GM18868 (cell line): Measurements from ENCODE around the gene PRSS3.
"Not testable (repeated sequence)": the region's sequence is repeated elsewhere in the genome, so short reads cannot be mapped to it uniquely, and the experiment has no call there.

ENCODE experiments used
- ATAC-seq: cut with Tn5 transposase; IDR thresholded peaks from one replicate; pipeline ENCODE4 v1.9.1; 2021; ENCODE audit warnings: mild to moderate bottlenecking, moderate library complexity; ENCODE audit not compliant: unreplicated experiment

Gene PRSS3

DNA sequence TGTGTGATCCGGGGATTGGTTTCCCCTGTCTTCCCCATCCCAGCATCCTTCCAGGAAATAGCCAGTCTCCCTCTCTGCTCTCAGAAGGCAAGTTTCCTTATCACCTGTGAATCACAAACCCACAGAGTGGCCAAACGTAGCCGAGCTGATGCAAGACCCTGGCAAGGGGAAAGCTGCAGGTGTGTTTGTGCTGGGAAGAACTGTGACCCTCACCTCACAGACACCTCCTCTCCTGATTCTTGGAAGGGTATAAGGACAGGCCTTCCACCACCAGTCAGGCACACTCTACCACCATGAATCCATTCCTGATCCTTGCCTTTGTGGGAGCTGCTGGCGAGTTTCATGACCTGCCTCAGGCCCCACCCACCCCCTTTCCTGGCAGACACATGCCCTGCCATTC lies at the start of gene PRSS3:
TSS of gene PRSS3 (plus strand) at position 281 of the 400 bp plus-strand sequence. CDS start at position 294, 13 bp downstream.
- no peak for ATAC-seq

DNA sequence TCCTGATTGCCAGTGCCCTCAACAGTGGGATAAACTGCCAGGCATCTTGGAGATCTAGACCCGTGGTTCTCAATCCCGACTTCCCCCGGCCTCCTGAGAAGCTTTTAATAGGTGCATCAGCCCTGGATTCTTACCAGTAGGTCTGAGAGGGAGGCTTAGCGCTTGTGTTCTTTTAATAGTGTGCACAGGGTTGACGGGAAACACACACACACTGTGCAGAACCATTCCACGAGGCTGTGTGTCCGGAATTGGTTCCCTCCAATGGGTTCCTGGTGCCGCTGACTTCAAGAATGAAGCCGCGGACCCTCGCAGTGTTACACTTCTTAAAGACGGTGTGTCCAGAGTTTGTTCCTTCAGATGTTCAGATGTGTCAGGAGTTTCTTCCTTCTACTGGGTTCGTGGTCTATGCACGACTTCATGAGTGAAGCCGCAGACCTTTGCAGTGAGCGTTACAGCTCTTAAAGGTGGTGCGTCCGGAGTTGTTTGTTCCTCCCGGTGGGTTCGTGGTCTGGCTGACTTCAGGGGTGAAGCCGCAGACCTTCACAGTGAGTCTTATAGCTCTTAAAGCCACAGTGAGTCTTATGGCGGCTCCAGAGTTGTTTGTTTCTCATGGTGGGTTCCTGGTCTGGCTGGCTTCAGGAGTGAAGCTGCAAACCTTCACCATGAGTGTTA lies 46.6 kb upstream of the PRSS3 start:
- no peak for ATAC-seq

DNA sequence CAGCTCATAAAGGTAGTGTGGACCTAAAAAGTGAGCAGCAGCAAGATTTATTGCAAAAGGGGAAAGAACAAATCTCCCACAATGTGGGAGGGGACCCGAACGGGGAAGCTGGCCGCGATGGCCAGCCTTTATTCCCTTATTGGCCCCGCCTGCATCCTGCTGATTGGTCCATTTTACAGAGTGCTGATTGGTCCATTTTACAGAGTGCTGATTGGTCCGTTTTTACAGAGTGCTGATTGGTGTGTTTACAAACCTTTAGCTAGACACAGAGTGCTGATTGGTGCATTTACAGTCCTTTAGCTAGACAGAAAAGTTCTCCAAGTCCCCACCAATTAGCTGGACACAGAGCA lies 46.1 kb upstream of the PRSS3 start:
- not testable (repeated sequence) for ATAC-seq

DNA sequence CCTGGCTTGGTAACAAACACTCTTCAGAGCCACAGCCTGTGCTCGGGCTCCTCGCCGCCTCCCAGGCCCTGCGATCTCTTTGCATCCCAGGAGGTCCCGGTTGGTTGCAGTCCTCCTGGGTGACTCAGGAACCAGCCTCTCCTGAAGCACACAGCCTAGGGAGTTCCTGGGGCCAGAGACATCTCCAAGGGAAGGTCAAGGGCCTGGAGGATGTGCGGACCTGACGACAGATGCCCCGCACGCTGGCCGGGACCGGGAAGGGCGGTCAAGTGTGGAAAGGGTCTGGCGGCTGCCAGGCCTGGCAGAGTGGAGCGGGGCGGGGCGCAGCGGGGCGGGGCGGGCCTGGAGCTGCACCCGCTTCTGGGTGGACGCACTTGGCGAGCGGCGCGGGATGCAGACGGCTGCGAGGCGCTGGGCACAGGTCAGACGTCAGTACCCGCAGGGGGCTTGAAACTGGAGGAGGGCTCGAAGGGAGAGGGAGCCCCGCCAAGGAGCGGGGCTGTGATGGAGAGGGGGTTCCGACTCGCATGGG lies 45.0 kb upstream of the PRSS3 start:
- ATAC-seq: no peak

DNA sequence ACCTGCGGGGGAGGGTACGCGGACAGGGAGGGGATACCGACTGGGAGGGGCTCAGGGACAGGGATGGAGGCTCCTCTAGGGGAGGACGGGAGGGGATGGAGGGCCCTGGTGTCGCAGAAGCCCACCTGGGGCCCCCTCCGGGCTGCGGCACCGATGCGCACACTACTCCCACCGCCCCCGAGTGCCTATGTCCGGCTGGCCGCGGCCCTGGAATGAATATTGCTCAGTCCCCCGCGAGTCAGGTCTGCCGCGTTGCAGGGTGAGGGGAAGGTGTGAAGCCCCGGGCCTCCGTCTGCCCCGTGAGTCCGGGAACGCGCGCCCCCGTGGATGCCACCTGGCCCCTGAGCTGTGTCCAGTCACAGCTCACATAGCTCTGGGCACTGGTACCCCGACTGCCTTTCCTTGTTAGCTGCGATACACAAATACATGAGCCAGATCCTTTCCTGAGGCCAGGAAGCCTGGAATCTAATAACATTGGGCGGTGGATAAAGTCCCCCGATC lies 44.5 kb upstream of the PRSS3 start:
- no peak for ATAC-seq

DNA sequence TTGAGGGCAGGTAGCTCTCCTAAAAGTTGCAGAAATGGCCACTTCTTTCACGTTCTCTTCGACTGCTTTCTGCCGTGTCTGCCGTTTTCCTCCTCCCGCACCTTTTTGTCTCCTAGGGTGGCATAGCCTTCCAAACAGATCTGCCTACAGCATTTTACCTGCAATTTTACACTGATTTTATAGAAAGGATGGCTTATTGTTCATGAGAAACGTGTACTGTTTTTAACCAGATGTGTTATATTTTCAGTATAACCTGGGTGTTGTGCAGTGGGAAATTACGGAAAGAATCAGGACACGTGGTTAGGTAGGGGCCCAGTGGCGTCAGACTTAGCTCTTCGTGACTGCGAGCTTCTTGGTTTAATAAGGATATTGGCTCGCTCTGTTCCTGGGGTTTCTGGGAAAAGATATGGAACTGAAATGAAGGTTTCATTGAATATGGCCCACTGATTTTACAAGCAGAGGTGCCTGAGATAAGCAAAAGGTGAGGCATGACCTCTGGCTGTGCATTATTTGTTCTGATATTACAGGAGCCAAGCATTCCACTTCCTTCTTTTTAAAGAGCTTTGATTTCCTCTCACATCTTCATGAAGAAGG lies 43.7 kb upstream of the PRSS3 start:
- no peak for ATAC-seq

DNA sequence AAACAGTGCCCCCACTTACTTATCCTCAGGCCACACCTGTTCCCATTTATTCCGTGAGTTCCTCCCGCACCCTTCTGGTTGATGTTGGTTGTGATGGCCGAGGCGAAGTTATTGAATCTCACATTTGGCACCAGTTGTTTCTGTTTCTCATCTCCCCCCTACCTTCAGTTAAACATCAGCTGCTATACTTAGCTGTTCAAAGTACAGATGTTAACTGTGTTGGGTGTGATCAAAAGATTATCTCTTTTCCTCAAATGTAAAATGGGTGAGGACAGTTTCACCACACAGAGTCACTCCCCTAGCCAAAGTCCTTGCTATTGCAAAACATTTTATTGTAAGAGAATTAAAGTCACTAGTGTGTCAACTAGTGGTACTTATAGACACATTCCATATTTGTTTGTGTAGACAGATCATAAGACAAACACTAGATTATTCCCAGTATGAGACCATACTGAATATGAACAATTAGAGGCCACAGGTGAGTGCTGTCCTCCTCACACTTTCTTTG lies 43.2 kb upstream of the PRSS3 start:
- no peak for ATAC-seq

DNA sequence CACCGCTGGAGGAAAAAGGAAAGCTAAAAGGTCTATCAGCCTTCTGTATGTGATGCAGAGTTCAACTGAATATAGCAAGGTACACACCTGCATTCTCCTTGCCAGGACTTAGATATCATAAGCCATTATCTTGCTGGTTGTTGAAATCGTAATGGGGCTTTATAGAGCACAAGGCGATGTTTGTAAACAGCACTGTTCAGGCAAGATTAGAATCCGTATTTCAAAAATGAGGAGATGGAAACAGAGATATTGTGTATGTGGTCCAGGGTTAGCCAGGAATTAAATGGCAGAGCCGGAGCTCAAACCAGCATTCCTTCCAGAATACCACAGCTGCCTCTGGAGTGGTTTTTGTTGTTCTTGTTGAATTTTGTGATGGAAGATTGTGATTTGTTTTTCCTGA lies 42.6 kb upstream of the PRSS3 start:
- not testable (repeated sequence) for ATAC-seq

DNA sequence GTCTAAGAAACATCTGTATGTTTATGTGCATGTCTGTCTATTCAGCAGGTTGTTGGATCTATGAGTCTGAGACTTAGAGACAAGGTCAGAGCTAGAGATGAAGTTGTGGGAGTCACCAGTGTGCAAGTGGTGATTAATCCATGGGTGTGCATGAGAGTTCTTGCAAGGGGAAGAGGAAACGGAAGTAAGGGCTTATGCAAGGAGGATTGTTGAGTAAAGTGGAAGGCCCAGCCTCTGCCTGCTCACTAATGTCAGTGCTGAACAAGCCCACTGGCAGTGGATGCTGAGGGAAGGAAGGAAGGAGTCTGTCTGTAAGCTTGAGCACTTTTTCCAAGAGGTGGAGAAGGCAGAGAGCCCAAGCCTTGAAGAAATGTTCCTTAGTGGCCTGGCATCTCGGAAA lies 35.7 kb upstream of the PRSS3 start:
- ATAC-seq: not testable (repeated sequence)

DNA sequence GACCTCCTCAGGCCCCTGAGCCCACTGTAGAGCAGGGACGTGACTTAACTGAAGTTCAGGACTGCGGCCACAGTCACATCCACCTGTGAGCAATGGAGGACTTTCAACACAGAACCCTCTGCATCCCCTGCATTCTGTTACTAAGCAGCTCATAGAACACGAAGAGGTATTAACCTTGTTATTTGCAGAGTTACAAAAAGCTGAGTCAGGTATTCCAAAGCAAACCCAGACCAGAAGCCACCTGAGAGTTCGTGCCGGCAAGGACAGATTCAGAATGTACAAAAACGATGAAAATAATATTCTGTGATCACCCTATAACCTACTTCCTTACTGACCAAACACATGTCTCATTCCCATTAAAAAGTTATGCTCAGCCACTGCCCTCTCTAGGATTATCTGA lies 33.0 kb upstream of the PRSS3 start:
- ATAC-seq: no peak

DNA sequence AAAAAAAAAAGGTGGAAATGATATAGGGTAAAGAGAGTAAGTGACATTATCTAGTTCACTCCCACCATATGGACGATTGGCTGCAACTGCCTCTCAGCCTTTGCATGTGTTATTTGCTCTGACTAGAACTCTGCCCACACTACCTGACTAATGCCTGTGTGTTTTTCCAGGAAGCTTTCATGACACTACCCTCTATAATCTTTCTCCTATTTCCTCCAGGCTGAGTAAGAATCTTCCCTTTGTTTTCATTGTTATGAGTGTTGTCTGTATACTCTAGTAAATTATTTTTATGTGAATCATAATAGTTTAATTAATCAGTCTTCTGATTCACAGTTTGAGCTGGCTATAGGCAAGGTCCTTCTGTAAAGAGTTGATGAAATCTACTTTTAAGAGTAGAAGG lies 31.7 kb upstream of the PRSS3 start:
- ATAC-seq: not testable (repeated sequence)

DNA sequence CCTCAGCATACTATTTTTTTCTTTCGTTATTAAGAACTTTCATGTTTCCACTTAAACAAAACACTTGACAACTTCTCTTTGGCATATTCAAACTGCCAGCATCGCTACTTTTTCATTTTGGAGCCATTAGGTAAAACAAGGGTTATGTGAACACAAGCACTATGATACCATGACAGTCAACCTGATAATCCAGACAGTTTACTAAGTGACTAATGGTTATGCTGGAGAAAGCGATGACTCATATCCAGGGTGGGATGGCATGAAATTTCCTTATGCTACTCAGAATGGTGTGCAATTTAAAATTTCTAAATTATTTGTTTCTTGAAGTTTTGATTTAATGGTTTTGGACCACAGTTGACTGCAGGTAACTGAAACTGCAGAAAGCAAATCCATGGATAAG lies 29.9 kb upstream of the PRSS3 start:
- ATAC-seq: no peak

DNA sequence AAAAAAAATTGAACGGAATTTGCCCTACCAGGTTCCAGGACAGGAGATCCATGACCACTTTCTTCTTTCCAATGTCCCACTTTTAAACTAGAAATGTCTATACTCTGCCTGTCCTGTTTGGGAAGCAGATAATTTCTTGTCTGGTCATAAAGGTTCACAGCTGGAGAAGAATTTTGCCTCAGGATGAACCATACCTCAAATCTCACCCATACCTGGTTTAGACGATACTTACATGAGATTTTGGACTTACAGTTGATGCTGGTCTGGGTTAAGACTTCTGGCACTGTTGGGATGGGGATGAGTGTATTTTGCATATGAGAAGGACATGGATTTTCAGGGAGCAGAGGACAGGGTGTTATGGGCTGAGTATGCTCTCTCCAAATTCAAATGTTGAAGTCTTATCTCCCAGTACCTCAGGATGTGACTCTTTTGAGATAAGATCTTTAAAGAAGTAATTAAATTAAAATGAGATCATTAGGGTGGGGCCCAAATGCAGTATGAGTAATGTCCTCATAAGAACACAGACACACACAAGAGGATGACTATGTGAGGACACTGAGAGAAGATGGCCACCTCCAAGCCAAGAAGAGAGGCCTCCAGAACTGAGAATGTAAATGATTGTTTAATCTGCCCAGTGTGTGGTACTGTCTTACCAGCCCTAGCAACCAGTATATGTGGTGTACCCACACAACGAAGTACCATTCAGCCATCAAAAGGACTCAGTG lies 25.0 kb upstream of the PRSS3 start:
- ATAC-seq: not testable (repeated sequence)

DNA sequence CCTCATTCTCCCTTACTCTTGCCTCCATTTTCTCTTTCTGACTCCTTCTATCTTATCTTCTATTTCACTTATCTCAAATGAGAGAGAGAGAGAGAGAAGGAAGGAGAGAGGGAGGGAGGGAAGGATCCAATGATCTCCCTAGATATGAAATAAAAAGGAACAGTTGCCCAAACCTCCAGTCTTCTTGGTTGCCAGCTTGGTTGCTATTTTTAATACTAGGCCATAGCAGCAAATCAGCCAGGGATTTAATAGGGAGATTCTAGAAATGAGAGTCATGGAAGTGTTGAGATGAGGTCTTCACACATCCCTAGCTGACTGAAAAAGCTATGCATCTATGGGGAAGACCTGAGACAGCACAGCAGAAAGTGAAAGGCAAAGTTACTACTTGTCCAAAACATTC lies 22.2 kb upstream of the PRSS3 start:
- not testable (repeated sequence) for ATAC-seq

DNA sequence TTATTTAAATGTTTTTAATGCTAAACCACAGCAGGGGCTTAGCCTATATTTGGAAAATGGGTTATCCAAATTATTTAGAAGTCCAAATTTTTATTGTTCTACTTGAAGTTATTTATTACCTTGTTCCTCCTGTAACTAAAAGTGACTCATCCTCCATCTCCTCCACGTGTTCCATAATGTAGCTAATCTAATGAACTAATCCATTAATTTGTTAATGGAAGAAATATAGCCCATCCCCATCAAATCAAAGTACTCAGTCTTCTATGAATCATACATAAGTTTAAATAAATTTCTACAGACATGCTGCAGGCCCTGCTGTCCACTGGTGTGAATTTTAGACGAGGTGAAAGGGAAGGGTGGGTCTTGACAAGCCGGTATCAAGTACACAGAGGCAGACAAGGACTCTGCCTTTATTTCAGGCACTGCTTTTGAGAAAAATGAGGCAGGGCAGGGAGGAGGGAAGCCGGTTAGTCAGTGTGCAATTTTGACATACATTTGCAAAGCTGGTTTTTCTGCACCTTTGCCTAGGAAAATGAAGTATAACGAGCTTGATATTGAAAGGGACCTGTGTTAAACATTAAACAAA lies 21.2 kb upstream of the PRSS3 start:
- ATAC-seq: not testable (repeated sequence)

DNA sequence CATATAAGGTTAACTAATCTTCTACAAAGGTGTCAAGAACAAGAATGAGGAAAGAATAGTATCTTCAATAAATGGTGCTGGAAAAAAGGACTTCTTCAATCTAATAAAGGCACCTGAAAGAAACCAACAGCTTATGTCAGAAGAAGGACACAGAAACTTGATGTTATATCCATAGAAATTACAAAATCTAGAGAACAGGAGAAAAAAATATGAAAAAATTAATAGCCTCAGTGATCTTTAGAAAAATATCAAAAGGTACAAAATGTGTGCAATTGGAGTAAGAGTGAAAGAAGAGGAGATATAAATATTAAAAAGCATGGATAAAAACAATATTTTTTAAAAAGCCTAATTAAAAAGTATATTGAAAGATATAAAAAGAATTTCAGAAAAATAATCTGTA lies 18.8 kb upstream of the PRSS3 start:
- no peak for ATAC-seq

DNA sequence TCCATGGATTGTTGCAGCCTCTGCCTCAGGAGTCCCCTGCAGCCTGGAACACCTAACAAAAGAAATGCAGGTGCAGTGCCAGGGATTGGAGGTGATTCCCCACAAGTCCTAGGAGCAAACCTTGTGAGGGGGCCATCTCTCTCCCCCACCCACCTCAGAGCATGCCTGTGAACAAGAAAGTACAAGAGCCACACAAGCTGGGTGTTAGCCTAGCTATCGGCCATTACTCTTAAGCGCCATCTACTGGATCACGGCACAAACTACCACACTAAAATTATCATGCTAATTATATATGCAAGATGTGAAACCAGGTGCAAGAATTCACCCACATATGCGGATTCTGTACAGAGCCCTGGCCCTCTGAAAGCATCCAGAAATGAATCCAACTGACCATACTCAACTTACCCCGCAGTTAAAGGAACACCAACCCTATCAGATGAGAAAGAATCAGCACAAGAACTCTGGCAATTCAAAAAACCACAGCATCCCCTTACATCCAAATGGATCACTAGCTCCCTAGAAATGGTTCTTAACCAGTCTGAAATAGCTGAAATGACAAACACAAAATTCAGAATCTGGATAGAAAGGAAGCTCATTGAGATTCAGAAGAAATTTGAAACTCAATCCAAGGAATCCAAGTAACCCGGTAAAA lies 16.5 kb upstream of the PRSS3 start:
- ATAC-seq: peak; percentile 63

DNA sequence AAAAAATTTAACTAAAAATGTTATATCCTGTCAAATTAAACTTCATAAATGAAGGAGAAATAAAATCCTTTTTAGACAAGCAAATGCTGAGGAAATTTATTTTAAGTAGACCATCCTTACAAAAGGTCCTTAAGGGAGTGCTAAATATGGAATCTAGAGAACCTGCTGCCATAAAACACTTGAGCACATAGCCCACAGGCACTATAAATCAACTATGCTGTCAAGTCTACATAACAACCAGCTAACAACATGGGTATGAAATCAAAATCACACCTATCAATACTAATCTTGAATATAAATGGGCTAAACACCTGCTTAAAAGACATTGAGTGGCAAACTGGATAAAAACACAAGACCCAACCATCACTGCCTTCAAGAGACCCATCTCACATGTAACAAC lies 15.1 kb upstream of the PRSS3 start:
- no peak for ATAC-seq

DNA sequence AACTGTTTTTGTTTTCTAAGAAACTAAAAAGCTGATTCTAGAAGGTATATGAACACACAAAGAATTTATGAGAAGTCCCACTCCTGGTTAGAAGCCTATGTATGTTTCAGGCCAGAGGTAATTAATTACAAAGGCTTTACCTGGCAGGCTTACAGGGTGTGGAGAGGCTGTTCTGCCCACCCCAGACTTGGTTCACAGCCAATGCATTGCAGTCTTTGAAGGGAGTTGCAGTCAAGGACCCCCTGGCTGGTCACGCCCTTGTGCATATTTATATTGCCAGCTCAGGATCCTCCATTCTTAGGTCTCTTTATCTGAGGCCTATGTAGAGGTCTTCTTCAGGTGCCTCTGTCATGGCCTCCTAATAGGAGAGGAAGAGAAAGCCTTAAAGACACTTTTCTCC lies 13.6 kb upstream of the PRSS3 start:
- ATAC-seq: no peak

DNA sequence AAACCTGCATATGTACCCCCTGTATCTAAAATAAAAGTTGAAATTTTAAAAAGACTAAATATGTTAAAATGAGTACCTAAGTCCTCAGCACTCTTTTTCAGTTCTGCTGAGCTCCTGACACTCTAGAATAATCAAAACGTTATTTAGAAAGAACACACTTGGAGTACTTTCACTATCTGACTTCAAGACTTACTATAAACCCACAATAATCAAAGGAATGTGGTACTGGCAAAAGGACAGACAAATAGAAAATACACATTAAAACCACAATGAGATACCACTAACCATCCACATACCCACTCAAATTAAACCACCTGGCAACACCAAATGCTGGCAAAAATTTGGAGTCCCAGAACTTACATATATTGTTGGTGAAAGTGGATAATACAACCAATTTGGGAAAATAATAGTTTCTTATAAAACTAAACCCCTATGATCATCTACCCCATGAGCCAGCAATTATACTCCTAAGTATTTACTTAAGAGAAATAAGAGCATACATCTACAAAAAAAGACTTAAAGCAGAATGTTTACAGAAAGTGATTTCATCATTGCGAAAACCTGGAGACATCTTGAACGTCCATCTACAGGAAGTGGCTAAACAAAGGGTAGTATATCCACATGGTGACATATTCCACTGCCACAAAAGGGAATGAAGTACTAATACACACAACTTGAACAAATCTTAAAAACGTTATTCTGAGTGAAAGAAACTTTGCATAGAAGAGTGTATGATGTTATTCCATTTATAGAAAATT lies 12.8 kb upstream of the PRSS3 start:
- ATAC-seq: no peak
